ENCODE data around the gene SYT4. TPM values are rescaled to one million over a fixed set of nuclear protein-coding genes. Genes with fewer than 3 reads are reported as not detected.
"Not testable (repeated sequence)": the region's sequence is repeated elsewhere in the genome, so short reads cannot be mapped to it uniquely, and the experiment has no call there.

Gene SYT4, protein sequence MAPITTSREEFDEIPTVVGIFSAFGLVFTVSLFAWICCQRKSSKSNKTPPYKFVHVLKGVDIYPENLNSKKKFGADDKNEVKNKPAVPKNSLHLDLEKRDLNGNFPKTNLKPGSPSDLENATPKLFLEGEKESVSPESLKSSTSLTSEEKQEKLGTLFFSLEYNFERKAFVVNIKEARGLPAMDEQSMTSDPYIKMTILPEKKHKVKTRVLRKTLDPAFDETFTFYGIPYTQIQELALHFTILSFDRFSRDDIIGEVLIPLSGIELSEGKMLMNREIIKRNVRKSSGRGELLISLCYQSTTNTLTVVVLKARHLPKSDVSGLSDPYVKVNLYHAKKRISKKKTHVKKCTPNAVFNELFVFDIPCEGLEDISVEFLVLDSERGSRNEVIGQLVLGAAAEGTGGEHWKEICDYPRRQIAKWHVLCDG
- not detected for total RNA-seq

DNA sequence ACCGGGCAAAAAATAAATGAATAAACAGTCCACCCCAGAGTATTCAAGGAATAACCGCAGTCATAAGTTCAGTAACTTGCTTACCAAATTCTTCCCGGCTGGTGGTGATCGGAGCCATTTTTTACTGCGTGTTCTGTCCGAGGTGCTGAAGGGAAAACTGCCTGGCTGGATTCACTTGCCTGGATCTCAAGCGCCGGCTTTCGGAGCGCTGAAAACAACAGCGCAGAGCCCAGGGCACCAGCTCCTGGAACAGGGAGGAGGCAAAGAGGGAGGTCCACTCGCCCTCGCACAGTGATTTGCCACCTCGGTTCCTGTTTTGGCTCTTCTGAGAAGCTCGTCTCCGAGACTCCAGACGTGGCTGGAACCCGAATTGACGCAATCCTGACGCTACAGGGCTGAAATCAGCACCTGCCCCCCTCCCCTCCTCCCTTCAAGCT lies at the start of gene SYT4:
Gene SYT4, minus strand, starts transcription at position 327 of the 437 bp plus-strand sequence. Its CDS starts 209 bp downstream, at position 118.
- no peaks in the 10 kb centered on the region for H3K36me3 Mint-ChIP-seq
- no peak within 1 kb of the TSS for H3K4me3 Mint-ChIP-seq
- no peak for ATAC-seq
- no peak within 1 kb of the TSS for H3K27ac Mint-ChIP-seq
- no peak for DNase-seq (ENCODE audit: low spot score)
- H3K4me1 Mint-ChIP-seq (ENCODE audit: low read depth in 2 of 2): no peaks in the 10 kb centered on the region
- peaks cover 0 to 2% of the 10 kb centered on the region in 2 donors for H3K27me3 Mint-ChIP-seq
- no peaks in the 10 kb centered on the region for H3K9me3 Mint-ChIP-seq

DNA sequence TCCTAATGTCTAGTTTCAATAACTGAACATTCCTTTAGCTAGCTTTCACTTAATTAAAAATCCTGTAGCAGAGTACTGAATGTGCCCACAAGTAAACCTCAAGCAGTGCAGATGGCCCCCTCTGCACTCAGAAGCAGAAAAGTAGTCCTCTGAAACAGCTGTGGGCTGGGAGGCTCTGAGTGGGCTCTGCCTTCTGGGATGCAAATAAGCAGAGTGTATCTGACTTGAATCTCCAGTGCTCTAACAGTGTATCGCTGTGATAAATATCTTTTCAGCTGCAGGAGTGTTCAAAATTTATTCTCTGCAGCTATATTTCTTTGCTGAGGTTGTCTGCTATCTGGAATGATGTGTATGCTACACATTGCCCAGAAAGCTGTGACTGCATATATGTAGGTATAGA lies 44.8 kb upstream of the SYT4 start:
- Mint-ChIP-seq H3K4me3 (no peak overlapping the region), H3K9me3 (peaks cover 5% of the 10 kb centered on the region), H3K36me3 (no peaks in the 10 kb centered on the region), H3K27me3 (no peaks in the 10 kb centered on the region), H3K27ac (no peak overlapping the region), H3K4me1 (ENCODE audit: low read depth in 2 of 2) (no peaks in the 10 kb centered on the region)
- no peak for DNase-seq (ENCODE audit: low spot score)
- ATAC-seq: no peak

- Mint-ChIP-seq H3K27me3 (no peaks in the 10 kb centered on the region), H3K9me3 (peaks cover 4% of the 10 kb centered on the region), H3K36me3 (no peaks in the 10 kb centered on the region), H3K27ac (no peak overlapping the region), H3K4me1 (ENCODE audit: low read depth in 2 of 2) (no peaks in the 10 kb centered on the region), H3K4me3 (no peak overlapping the region)
- DNase-seq (ENCODE audit: low spot score) (no peak), ATAC-seq (no peak)
Measured at GRCh38 chr18:43314941-43315340, 37.7 kb upstream of the SYT4 start.

- H3K36me3 Mint-ChIP-seq: no peaks in the 10 kb centered on the region
- H3K27me3 Mint-ChIP-seq: no peaks in the 10 kb centered on the region
- H3K4me3 Mint-ChIP-seq: no peak overlapping the region
- H3K27ac Mint-ChIP-seq: no peak overlapping the region
- H3K9me3 Mint-ChIP-seq: peaks cover 4% of the 10 kb centered on the region
- DNase-seq (ENCODE audit: low spot score) (no peak), ATAC-seq (no peak)
- H3K4me1 Mint-ChIP-seq (ENCODE audit: low read depth in 2 of 2): no peaks in the 10 kb centered on the region
Measured at GRCh38 chr18:43312891-43313290, 35.6 kb upstream of the SYT4 start.

DNA sequence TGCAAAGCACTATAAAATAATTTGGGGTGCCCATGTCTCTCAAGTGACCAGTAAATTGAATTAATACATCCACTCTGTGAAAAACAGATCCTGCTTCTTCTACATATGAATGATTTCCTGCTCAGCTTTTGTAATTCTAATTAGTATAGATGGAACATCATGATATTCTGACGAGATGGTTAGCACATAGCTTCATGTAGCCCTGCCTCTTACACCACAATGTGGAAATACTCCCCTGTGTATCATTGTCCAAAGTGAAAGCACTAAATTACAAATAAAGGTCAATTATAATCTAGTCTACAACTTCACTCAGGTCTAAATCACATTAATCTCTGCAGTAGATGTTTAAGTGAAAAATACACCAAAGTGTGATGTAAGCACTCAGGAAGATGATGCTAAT lies 32.9 kb upstream of the SYT4 start:
- Mint-ChIP-seq H3K4me1 (ENCODE audit: low read depth in 2 of 2) (no peaks in the 10 kb centered on the region), H3K9me3 (peaks cover 10% of the 10 kb centered on the region), H3K27me3 (no peaks in the 10 kb centered on the region), H3K36me3 (no peaks in the 10 kb centered on the region), H3K27ac (no peak overlapping the region), H3K4me3 (no peak overlapping the region)
- ATAC-seq (no peak), DNase-seq (ENCODE audit: low spot score) (no peak)

DNA sequence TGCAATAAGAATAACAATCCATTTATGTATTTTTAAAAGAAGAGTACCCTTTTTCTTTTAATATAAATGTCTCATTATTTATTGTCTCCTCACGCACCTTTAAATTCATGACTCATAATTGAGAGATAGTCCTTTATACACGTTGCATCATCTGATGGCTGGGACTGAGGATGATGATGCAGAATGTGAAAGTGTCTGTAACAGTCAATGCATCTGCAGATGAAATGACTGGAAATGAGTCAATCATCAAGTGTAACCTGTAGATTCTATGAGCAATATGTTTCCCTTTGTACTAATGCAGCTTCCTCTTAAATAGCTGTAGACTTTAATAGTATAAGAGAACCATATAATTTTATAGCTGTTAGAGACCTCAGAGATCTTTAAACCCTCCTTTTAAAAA lies 26.1 kb upstream of the SYT4 start:
- Mint-ChIP-seq H3K4me3 (no peak overlapping the region), H3K4me1 (ENCODE audit: low read depth in 2 of 2) (no peaks in the 10 kb centered on the region), H3K27me3 (no peaks in the 10 kb centered on the region), H3K36me3 (no peaks in the 10 kb centered on the region), H3K27ac (no peak overlapping the region), H3K9me3 (peaks cover 9% of the 10 kb centered on the region)
- DNase-seq (ENCODE audit: low spot score): no peak
- no peak for ATAC-seq

DNA sequence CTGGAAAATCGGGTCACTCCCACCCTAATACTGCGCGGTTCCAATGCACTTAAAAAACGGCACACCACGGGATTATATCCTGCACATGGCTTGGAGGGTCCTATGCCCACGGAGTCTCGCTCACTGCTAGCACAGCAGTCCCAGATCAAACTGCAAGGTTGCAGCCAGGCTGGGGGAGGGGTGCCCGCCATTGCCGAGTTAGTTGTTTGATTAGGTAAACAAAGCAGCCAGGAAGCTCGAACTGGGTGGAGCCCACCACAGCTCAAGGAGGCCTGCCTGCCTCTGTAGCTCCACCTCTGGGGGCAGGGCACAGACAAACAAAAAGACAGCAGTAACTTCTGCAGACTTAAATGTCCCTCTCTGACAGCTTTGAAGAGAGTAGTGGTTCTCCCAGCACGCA lies 8.9 kb upstream of the SYT4 start:
- not testable (repeated sequence) for H3K27me3 Mint-ChIP-seq, H3K9me3 Mint-ChIP-seq, H3K27ac Mint-ChIP-seq

DNA sequence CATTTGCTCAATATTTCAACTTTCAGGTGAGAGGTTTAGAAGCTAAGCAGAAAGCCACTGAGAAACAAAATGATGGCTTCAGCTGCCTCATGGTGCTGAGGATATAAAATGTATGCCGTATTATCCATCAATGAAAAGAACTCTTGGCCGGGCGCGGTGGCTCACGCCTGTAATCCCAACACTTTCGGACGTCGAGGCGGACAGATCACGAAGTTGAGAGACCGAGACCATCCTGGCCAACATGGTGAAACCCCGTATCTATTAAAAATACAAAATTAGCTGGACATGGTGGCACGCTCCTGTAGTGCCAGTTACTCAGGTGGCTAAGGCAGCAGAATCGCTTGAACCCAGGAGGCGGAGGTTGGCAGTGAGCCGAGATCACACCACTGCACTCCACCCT lies 6.0 kb upstream of the SYT4 start:
- Mint-ChIP-seq H3K4me3 (no peak overlapping the region), H3K4me1 (ENCODE audit: low read depth in 2 of 2) (no peaks in the 10 kb centered on the region), H3K27me3 (no peaks in the 10 kb centered on the region), H3K27ac (no peak overlapping the region), H3K36me3 (peaks cover 4% of the 10 kb centered on the region), H3K9me3 (peaks cover 3% of the 10 kb centered on the region)
- no peak for DNase-seq (ENCODE audit: low spot score)
- no peak for ATAC-seq

More for the DNA sequence above, 8.9 kb upstream of the SYT4 start:
- not testable (repeated sequence) for ATAC-seq; H3K4me1 Mint-ChIP-seq (ENCODE audit: low read depth in 2 of 2); DNase-seq (ENCODE audit: low spot score); H3K4me3 Mint-ChIP-seq; H3K36me3 Mint-ChIP-seq

- ATAC-seq: no peak
- Mint-ChIP-seq H3K4me3 (no peak overlapping the region), H3K4me1 (ENCODE audit: low read depth in 2 of 2) (no peaks in the 10 kb centered on the region)
Measured at GRCh38 chr18:43279015-43279744, 1.9 kb upstream of the SYT4 start.

GRCh38 chr18:43278355-43278754 lies 1.1 kb upstream of the SYT4 start:
- DNase-seq (ENCODE audit: low spot score) (no peak), ATAC-seq (no peak)
- H3K4me1 Mint-ChIP-seq (ENCODE audit: low read depth in 2 of 2): no peaks in the 10 kb centered on the region
- no peaks in the 10 kb centered on the region for H3K36me3 Mint-ChIP-seq
- peaks cover 0 to 2% of the 10 kb centered on the region in 2 donors for H3K27me3 Mint-ChIP-seq
- H3K4me3 Mint-ChIP-seq: no peak overlapping the region
- H3K27ac Mint-ChIP-seq: no peak overlapping the region
- H3K9me3 Mint-ChIP-seq: no peaks in the 10 kb centered on the region

More at GRCh38 chr18:43279015-43279744, 1.9 kb upstream of the SYT4 start:
- H3K27ac Mint-ChIP-seq: no peak overlapping the region
- H3K36me3 Mint-ChIP-seq: no peaks in the 10 kb centered on the region
- no peak for DNase-seq (ENCODE audit: low spot score)
- no peaks in the 10 kb centered on the region for H3K9me3 Mint-ChIP-seq
- peaks cover 0 to 2% of the 10 kb centered on the region in 2 donors for H3K27me3 Mint-ChIP-seq

GRCh38 chr18:43276491-43276890 lies 799 bp downstream of the SYT4 start:
- Mint-ChIP-seq H3K4me3 (no peak overlapping the region), H3K36me3 (no peaks in the 10 kb centered on the region), H3K4me1 (ENCODE audit: low read depth in 2 of 2) (no peaks in the 10 kb centered on the region), H3K27me3 (peaks cover 0 to 2% of the 10 kb centered on the region in 2 donors), H3K27ac (no peak overlapping the region), H3K9me3 (no peaks in the 10 kb centered on the region)
- no peak for DNase-seq (ENCODE audit: low spot score)
- no peak for ATAC-seq

DNA sequence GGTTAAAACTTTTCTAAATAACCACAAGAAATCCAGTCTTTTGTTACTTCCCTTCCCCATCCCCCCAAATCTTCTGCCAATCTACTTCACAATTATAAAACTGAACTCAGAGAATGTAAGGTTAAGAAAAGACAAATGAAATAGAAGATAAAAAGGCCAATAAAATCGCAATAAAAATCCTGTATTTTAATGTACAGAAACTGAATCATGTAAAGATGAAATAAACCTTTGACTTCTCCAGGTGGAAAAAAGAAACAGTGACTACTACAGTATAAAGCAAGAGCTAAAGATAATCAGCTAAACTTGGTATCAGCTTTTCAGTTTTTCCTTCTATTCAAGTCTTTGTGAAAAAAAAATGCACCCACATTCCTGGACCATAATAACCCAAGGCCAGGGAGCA lies 1.7 kb downstream of the SYT4 start:
- DNase-seq (ENCODE audit: low spot score) (no peak), ATAC-seq (no peak)
- no peak overlapping the region for H3K4me3 Mint-ChIP-seq
- no peaks in the 10 kb centered on the region for H3K4me1 Mint-ChIP-seq (ENCODE audit: low read depth in 2 of 2)
- H3K27ac Mint-ChIP-seq: no peak overlapping the region
- no peaks in the 10 kb centered on the region for H3K36me3 Mint-ChIP-seq
- peaks cover 0 to 2% of the 10 kb centered on the region in 2 donors for H3K27me3 Mint-ChIP-seq
- H3K9me3 Mint-ChIP-seq: no peaks in the 10 kb centered on the region

- H3K27me3 Mint-ChIP-seq: peaks cover 0 to 2% of the 10 kb centered on the region in 2 donors
- ATAC-seq: no peak
- no peak overlapping the region for H3K27ac Mint-ChIP-seq
- no peaks in the 10 kb centered on the region for H3K36me3 Mint-ChIP-seq
- no peaks in the 10 kb centered on the region for H3K4me1 Mint-ChIP-seq (ENCODE audit: low read depth in 2 of 2)
- no peak for DNase-seq (ENCODE audit: low spot score)
- H3K9me3 Mint-ChIP-seq: no peaks in the 10 kb centered on the region
- H3K4me3 Mint-ChIP-seq: no peak overlapping the region
Measured at GRCh38 chr18:43274526-43274925, 2.8 kb downstream of the SYT4 start.

Data from natural killer cell treated with Interleukin-12 subunit alpha and Interleukin-12 subunit beta and Interleukin-15 and Interleukin-18, amount 100 ng/mL, for 72 hours (primary cell).